ENCODE measurements around the gene REC8.

Gene REC8

GRCh38 chr14:24133735-24134134 is 38.1 kb upstream of the REC8 start:
- Histone ChIP-seq H3K4me1 (peaks cover 13% of the 10 kb centered on the region), H3K4me3 (no peak overlapping the region), H3K9me3 (no peaks in the 10 kb centered on the region), H3K27me3 (ENCODE audit: low read depth) (no peaks in the 10 kb centered on the region), H3K36me3 (replicated peaks) (peaks cover 17% of the 10 kb centered on the region)
- in situ Hi-C loops (cut with MboI; ENCODE audit: low sequenced_read_pairs): no loop called here
- no peak for DNase-seq (ENCODE audit: low spot score in 2 of 2)

- Histone ChIP-seq H3K36me3 (replicated peaks) (peaks cover 30% of the 10 kb centered on the region), H3K27me3 (ENCODE audit: low read depth) (no peaks in the 10 kb centered on the region), H3K4me1 (peaks cover 21% of the 10 kb centered on the region), H3K9me3 (no peaks in the 10 kb centered on the region), H3K4me3 (peak overlapping the region; percentile 82)
- DNase-seq (ENCODE audit: low spot score in 2 of 2): no peak
- in situ Hi-C loops (cut with MboI; ENCODE audit: low sequenced_read_pairs): no loop called here
Observed at GRCh38 chr14:24135584-24135833, 36.4 kb upstream of the REC8 start.

GRCh38 chr14:24135834-24136683 is 35.8 kb upstream of the REC8 start, which contains the start of gene PSME1:
Gene PSME1 (plus strand): TSS chr14:24136194. CDS start chr14:24136263, 69 bp downstream.
- Histone ChIP-seq H3K27me3 (ENCODE audit: low read depth) (no peaks in the 10 kb centered on the region), H3K4me1 (peaks cover 21% of the 10 kb centered on the region), H3K36me3 (replicated peaks) (peaks cover 30% of the 10 kb centered on the region), H3K9me3 (no peaks in the 10 kb centered on the region), H3K4me3 (peak within 1 kb of the TSS; percentile 82)
- peak; percentile 81 to 95 for DNase-seq (ENCODE audit: low spot score in 2 of 2)
- in situ Hi-C loops (cut with MboI; ENCODE audit: low sequenced_read_pairs): no loop called here

GRCh38 chr14:24136684-24137528 is 35.0 kb upstream of the REC8 start:
- H3K9me3 ChIP-seq: no peaks in the 10 kb centered on the region
- no peaks in the 10 kb centered on the region for H3K27me3 ChIP-seq (ENCODE audit: low read depth)
- in situ Hi-C loops (cut with MboI; ENCODE audit: low sequenced_read_pairs): no loop called here
- DNase-seq (ENCODE audit: low spot score in 2 of 2): no peak
- H3K4me1 ChIP-seq: peaks cover 21% of the 10 kb centered on the region
- H3K4me3 ChIP-seq: peak overlapping the region; percentile 82
- peaks cover 30% of the 10 kb centered on the region for H3K36me3 ChIP-seq (replicated peaks)

- H3K4me3 ChIP-seq: no peak overlapping the region; the same call in 1 of the 2 replicates
- DNase-seq (ENCODE audit: low spot score in 2 of 2): no peak
- H3K27me3 ChIP-seq (ENCODE audit: low read depth): no peaks in the 10 kb centered on the region
- H3K4me1 ChIP-seq: peaks cover 21% of the 10 kb centered on the region
- no peaks in the 10 kb centered on the region for H3K9me3 ChIP-seq
- H3K36me3 ChIP-seq (replicated peaks): peaks cover 30% of the 10 kb centered on the region
- in situ Hi-C loops (cut with MboI; ENCODE audit: low sequenced_read_pairs): no loop called here
Observed at GRCh38 chr14:24137529-24138395, 34.1 kb upstream of the REC8 start.

GRCh38 chr14:24138396-24139271 is 33.2 kb upstream of the REC8 start:
- Histone ChIP-seq H3K4me1 (peaks cover 21% of the 10 kb centered on the region), H3K4me3 (no peak overlapping the region), H3K27me3 (ENCODE audit: low read depth) (no peaks in the 10 kb centered on the region), H3K9me3 (no peaks in the 10 kb centered on the region), H3K36me3 (replicated peaks) (peaks cover 30% of the 10 kb centered on the region)
- no peak for DNase-seq (ENCODE audit: low spot score in 2 of 2)
- in situ Hi-C loops (cut with MboI; ENCODE audit: low sequenced_read_pairs): no loop called here

GRCh38 chr14:24139272-24139934 is 32.5 kb upstream of the REC8 start:
- in situ Hi-C loops (cut with MboI; ENCODE audit: low sequenced_read_pairs): no loop called here
- Histone ChIP-seq H3K4me1 (peaks cover 21% of the 10 kb centered on the region), H3K36me3 (replicated peaks) (peaks cover 37% of the 10 kb centered on the region), H3K4me3 (peak overlapping the region; percentile 77), H3K27me3 (ENCODE audit: low read depth) (no peaks in the 10 kb centered on the region), H3K9me3 (no peaks in the 10 kb centered on the region)
- peak in 1 of 2 experiments; percentile 52 for DNase-seq (ENCODE audit: low spot score in 2 of 2)

GRCh38 chr14:24141097-24141880 is 30.6 kb upstream of the REC8 start, which contains the start of gene EMC9:
Gene EMC9 (minus strand): TSS chr14:24141591. CDS start chr14:24141304, 287 bp downstream.
- Histone ChIP-seq H3K36me3 (replicated peaks) (peaks cover 42% of the 10 kb centered on the region), H3K9me3 (no peaks in the 10 kb centered on the region), H3K27me3 (ENCODE audit: low read depth) (no peaks in the 10 kb centered on the region), H3K4me3 (peak within 1 kb of the TSS; percentile 77), H3K4me1 (peaks cover 22% of the 10 kb centered on the region)
- in situ Hi-C loops (cut with MboI; ENCODE audit: low sequenced_read_pairs): no loop called here
- peak; percentile 100 for DNase-seq (ENCODE audit: low spot score in 2 of 2)

- H3K27me3 ChIP-seq (ENCODE audit: low read depth): no peaks in the 10 kb centered on the region
- H3K4me1 ChIP-seq: peaks cover 16% of the 10 kb centered on the region
- peaks cover 33% of the 10 kb centered on the region for H3K36me3 ChIP-seq (replicated peaks)
- no peaks in the 10 kb centered on the region for H3K9me3 ChIP-seq
- no peak overlapping the region for H3K4me3 ChIP-seq
- in situ Hi-C loops (cut with MboI; ENCODE audit: low sequenced_read_pairs): no loop called here
- no peak for DNase-seq (ENCODE audit: low spot score in 2 of 2)
Observed at GRCh38 chr14:24143511-24143910, 28.4 kb upstream of the REC8 start.

GRCh38 chr14:24144451-24144850 is 27.4 kb upstream of the REC8 start:
- no peak for DNase-seq (ENCODE audit: low spot score in 2 of 2)
- Histone ChIP-seq H3K9me3 (no peaks in the 10 kb centered on the region), H3K4me1 (peaks cover 18% of the 10 kb centered on the region), H3K27me3 (ENCODE audit: low read depth) (no peaks in the 10 kb centered on the region), H3K4me3 (no peak overlapping the region), H3K36me3 (replicated peaks) (peaks cover 33% of the 10 kb centered on the region)
- in situ Hi-C loops (cut with MboI; ENCODE audit: low sequenced_read_pairs): no loop called here

GRCh38 chr14:24145219-24145618 is 26.7 kb upstream of the REC8 start:
- peaks cover 11% of the 10 kb centered on the region for H3K4me1 ChIP-seq
- in situ Hi-C loops (cut with MboI; ENCODE audit: low sequenced_read_pairs): no loop called here

More at GRCh38 chr14:24145219-24145618, 26.7 kb upstream of the REC8 start:
- Histone ChIP-seq H3K36me3 (replicated peaks) (peaks cover 35% of the 10 kb centered on the region), H3K4me3 (peak overlapping the region; percentile 94), H3K9me3 (no peaks in the 10 kb centered on the region), H3K27me3 (ENCODE audit: low read depth) (no peaks in the 10 kb centered on the region)
- DNase-seq (ENCODE audit: low spot score in 2 of 2): no peak
